ENCODE measurements around the gene RP9. TPM values are rescaled to one million over a fixed set of nuclear protein-coding genes. Genes with fewer than 3 reads are reported as not detected.

RP9 gene
- total RNA-seq, 1 experiment from 2014 or later: 16.2 TPM

DNA sequence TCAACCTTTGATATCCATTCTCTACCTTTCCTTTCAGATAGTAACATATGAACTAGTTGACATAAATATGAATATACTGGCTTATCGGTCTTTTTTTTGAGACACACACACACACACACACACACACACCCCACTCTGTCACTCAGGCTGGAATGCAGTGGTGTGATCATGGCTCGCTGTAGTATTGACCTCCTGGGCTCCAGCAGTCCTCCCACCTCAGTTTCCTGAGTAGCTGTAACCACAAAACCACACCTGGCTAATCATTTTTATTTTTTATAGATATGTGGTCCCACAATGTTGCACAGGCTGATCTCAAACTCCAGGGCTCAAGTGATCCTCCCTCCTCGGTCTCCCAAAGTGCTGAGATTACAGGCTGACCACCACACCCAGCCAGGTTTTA, 32.5 kb downstream of the RP9 start:
- Histone ChIP-seq H2BK20ac (ENCODE audit: low read depth, low read length, poor library complexity, severe bottlenecking) (no peak overlapping the region), H3K27ac (ENCODE audit: insufficient read length, low read depth, low read length) (no peak overlapping the region), H2BK5ac (ENCODE audit: insufficient read length, low read length) (no peak overlapping the region), H3K23me2 (ENCODE audit: insufficient read length, low read depth, low read length, poor library complexity, severe bottlenecking) (no peaks in the 10 kb centered on the region), H3K4me2 (ENCODE audit: insufficient read depth, insufficient read length, low read length) (no peak overlapping the region), H3K14ac (ENCODE audit: insufficient read depth, low read length) (no peak overlapping the region), H3K18ac (ENCODE audit: insufficient read length, low read depth, low read length) (no peak overlapping the region), H3K23ac (ENCODE audit: insufficient read length, low read depth, low read length) (no peak overlapping the region), H3K27me3 (ENCODE audit: insufficient read depth, low read length) (no peaks in the 10 kb centered on the region), H2AFZ (ENCODE audit: low read length) (no peak overlapping the region), H2AK5ac (ENCODE audit: insufficient read length, low read length) (no peak overlapping the region), H4K91ac (ENCODE audit: insufficient read length, low read depth, low read length) (no peak overlapping the region), H3T11ph (ENCODE audit: low read length) (no peak overlapping the region), H3K79me1 (ENCODE audit: insufficient read depth, low read depth, low read length, poor library complexity, severe bottlenecking) (no peaks in the 10 kb centered on the region), H2BK120ac (ENCODE audit: low read depth, low read length, poor library complexity, severe bottlenecking) (no peak overlapping the region), H3K9me3 (ENCODE audit: control insufficient read depth, low read depth, low read length) (no peaks in the 10 kb centered on the region), H4K5ac (ENCODE audit: insufficient read length, low read depth, low read length) (no peak overlapping the region), H3K4me1 (ENCODE audit: insufficient read depth, low read length) (peaks cover 14% of the 10 kb centered on the region; the same call in 1 of the 2 replicates), H3K4ac (ENCODE audit: low read depth, low read length) (no peak overlapping the region), H4K20me1 (ENCODE audit: control insufficient read depth, insufficient read depth, insufficient read length) (no peaks in the 10 kb centered on the region), H3K56ac (ENCODE audit: insufficient read length, low read depth, low read length) (no peak overlapping the region), H3K9ac (ENCODE audit: extremely low read depth, insufficient read length, low read length) (no peak overlapping the region), H2BK12ac (ENCODE audit: insufficient read length, low read depth, low read length) (no peak overlapping the region), H2BK15ac (ENCODE audit: low read depth, low read length) (no peak overlapping the region), H3K79me2 (ENCODE audit: insufficient read depth, low read length) (no peaks in the 10 kb centered on the region), H4K8ac (replicated peaks; ENCODE audit: insufficient read length, low read depth, low read length) (no peak overlapping the region)
- WGBS (ENCODE audit: extremely low coverage, insufficient read length, low lambda C conversion rate): no CpG with 5 or more reads among the region's 3 CpGs
- TF ChIP-seq, protein P1, sequence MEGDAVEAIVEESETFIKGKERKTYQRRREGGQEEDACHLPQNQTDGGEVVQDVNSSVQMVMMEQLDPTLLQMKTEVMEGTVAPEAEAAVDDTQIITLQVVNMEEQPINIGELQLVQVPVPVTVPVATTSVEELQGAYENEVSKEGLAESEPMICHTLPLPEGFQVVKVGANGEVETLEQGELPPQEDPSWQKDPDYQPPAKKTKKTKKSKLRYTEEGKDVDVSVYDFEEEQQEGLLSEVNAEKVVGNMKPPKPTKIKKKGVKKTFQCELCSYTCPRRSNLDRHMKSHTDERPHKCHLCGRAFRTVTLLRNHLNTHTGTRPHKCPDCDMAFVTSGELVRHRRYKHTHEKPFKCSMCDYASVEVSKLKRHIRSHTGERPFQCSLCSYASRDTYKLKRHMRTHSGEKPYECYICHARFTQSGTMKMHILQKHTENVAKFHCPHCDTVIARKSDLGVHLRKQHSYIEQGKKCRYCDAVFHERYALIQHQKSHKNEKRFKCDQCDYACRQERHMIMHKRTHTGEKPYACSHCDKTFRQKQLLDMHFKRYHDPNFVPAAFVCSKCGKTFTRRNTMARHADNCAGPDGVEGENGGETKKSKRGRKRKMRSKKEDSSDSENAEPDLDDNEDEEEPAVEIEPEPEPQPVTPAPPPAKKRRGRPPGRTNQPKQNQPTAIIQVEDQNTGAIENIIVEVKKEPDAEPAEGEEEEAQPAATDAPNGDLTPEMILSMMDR (conservative IDR thresholded peaks at IDR 0.05): no peak
- H3K27me3 Mint-ChIP-seq (ENCODE audit: low read depth): no peaks in the 10 kb centered on the region; the same call in 1 of the 2 replicates
- H3K4me1 Mint-ChIP-seq: peaks cover 48 to 51% of the 10 kb centered on the region in 2 experiments
- H3K4me3 Mint-ChIP-seq: no peak overlapping the region
- no peak for DNase-seq
- H3K9me3 Mint-ChIP-seq: peaks cover 2 to 5% of the 10 kb centered on the region in 2 experiments
- no peak overlapping the region; a peak in 1 of 7 replicates for H3K27ac Mint-ChIP-seq
- H3K36me3 Mint-ChIP-seq (ENCODE audit: insufficient read depth in 1 of 3, low read depth in 3 of 3): peaks cover 0 to 3% (median 2%) of the 10 kb centered on the region in 3 experiments; a peak in 1 of 7 replicates

Data from H9 (cell line).